ENCODE results near the gene FPGS.

DNA sequence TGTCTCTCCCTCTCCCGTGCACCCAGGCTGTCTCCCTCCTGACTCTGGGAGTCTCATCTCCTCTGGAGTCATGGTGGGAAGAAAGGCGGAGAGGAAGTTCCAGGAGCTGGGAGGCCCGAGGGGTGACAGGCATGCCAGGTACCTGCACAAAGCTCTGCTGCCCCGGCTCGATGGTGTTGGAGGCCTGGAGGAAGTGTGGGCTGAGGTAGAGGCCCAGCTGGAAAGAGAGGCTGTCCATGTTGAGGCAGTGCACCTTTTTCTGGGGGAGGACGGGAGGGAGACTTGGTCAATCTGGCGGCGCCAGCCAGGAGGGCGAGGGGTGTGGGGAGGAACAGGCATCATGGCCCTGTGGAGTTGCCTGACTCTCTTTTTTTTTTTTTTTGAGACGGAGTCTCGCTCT, 15.9 kb downstream of the FPGS start:
- TF ChIP-seq, protein P1, sequence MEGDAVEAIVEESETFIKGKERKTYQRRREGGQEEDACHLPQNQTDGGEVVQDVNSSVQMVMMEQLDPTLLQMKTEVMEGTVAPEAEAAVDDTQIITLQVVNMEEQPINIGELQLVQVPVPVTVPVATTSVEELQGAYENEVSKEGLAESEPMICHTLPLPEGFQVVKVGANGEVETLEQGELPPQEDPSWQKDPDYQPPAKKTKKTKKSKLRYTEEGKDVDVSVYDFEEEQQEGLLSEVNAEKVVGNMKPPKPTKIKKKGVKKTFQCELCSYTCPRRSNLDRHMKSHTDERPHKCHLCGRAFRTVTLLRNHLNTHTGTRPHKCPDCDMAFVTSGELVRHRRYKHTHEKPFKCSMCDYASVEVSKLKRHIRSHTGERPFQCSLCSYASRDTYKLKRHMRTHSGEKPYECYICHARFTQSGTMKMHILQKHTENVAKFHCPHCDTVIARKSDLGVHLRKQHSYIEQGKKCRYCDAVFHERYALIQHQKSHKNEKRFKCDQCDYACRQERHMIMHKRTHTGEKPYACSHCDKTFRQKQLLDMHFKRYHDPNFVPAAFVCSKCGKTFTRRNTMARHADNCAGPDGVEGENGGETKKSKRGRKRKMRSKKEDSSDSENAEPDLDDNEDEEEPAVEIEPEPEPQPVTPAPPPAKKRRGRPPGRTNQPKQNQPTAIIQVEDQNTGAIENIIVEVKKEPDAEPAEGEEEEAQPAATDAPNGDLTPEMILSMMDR (IDR thresholded peaks at IDR 0.05), result no peak
- TF ChIP-seq POLR2A (IDR thresholded peaks at IDR 0.05), result no peak
